HepG2 (cell line): ENCODE measurements around the gene BMF. TPM values are rescaled to one million over a fixed set of nuclear protein-coding genes. Genes with fewer than 3 reads are reported as not detected.

ENCODE experiments used
- ATAC-seq: fragments of 200-7000 bp; cut with Tn5 transposase; 3 replicates; pipeline ENCODE4 v1.9.1; 2020; ENCODE audit warnings: mild to moderate bottlenecking, moderate library complexity
- BruUV-seq: library from RNA; stranded (reverse); fragments of 400-500 nt; replicated peaks from 2 replicates; lab custom pipeline; 2021; lab: Mats Ljungman, UMichigan
- CTCF ChIA-PET: fragments of 300-600 bp; formaldehyde crosslinking; extraction: SDS; loops from one replicate; lab custom pipeline; 2021; ENCODE audit warnings: low total read pairs, inconsistent platforms, low intra/inter-chr PET ratio; lab: Yijun Ruan, JAX
- POLR2A ChIA-PET: fragments of 350-600 bp; sonication (Branson Sonifier 250); formaldehyde crosslinking; loops from one replicate; lab custom pipeline; 2020; ENCODE audit warnings: antibody characterized with exemption, inconsistent platforms; lab: Yijun Ruan, JAX
- DNase-seq: peaks from one replicate; pipeline ENCODE4 v3.0.0-alpha.2; 2015; ENCODE audit warnings: low spot score
- FAIRE-seq: peaks from 3 replicates; lab custom pipeline; 2011; peaks lifted over from hg19 to GRCh38; lab: Jason Lieb, UNC
- H2AFZ ChIP-seq: one replicate; pipeline ENCODE4 v1.6.1; 2011; ENCODE audit warnings: low read length, inconsistent platforms
- H3K27ac ChIP-seq: fragments of 300-600 bp; 3 replicates; pipeline ENCODE4 v1.8.0; 2011; ENCODE audit warnings: mixed run types, mild to moderate bottlenecking, mixed read lengths, low read length, inconsistent platforms; ENCODE audit not compliant: insufficient read depth; ENCODE audit errors: extremely low read length
- H3K27me3 ChIP-seq, 2 experiments: fragments of 200-600 bp in 1 of 2; 2 replicates in 1 of 2; 3 replicates in 1 of 2; pipeline versions ENCODE4 v1.6.0 to v1.8.0; 2011; ENCODE audit warnings: low read length in 2 of 2, mild to moderate bottlenecking in 2 of 2, moderate library complexity in 2 of 2, inconsistent platforms in 1 of 2; ENCODE audit not compliant: insufficient read depth in 2 of 2, control insufficient read depth in 1 of 2
- H3K36me3 ChIP-seq, 2 experiments: fragments of 200-600 bp in 1 of 2; replicated peaks in 1 of 2; 2 replicates in 1 of 2; 3 replicates in 1 of 2; pipeline versions ENCODE4 v1.5.1 to v1.8.0; 2011; ENCODE audit warnings: low read length in 2 of 2, inconsistent platforms in 1 of 2; ENCODE audit not compliant: insufficient read depth in 2 of 2, control insufficient read depth in 1 of 2
- H3K4me1 ChIP-seq: 2 replicates; pipeline ENCODE4 v1.5.1; 2012; ENCODE audit warnings: low read length, inconsistent platforms; ENCODE audit not compliant: insufficient read depth
- H3K4me2 ChIP-seq: 2 replicates; pipeline ENCODE4 v1.6.0; 2011; ENCODE audit warnings: low read depth, low read length, inconsistent platforms
- H3K4me3 ChIP-seq, 3 experiments: fragments of 200-600 bp in 1 of 3; sonication (generic), shearing (Covaris generic) in 1 of 3; replicated peaks in 1 of 3; 2 replicates each; pipeline ENCODE4 v1.5.1; 2011 to 2016; ENCODE audit warnings: low read length in 3 of 3, inconsistent platforms in 2 of 3, low read depth in 2 of 3, mild to moderate bottlenecking in 2 of 3, control low read depth in 1 of 3, mixed read lengths in 1 of 3; ENCODE audit not compliant: insufficient read depth in 1 of 3
- H3K79me2 ChIP-seq: one replicate; pipeline ENCODE4 v1.6.1; 2011; ENCODE audit warnings: low read length, inconsistent platforms; ENCODE audit not compliant: insufficient read depth
- H3K9ac ChIP-seq: 2 replicates; pipeline ENCODE4 v1.6.0; 2011; ENCODE audit warnings: mild to moderate bottlenecking, low read depth, low read length, inconsistent platforms; ENCODE audit not compliant: insufficient read depth
- H3K9me3 ChIP-seq: 2 replicates; pipeline ENCODE4 v1.5.1; 2012; ENCODE audit warnings: mild to moderate bottlenecking, low read length
- H4K20me1 ChIP-seq: 2 replicates; pipeline ENCODE4 v1.6.0; 2011; ENCODE audit warnings: inconsistent platforms, mild to moderate bottlenecking, low read length, moderate library complexity; ENCODE audit not compliant: insufficient read depth
- CCAR2 ChIP-seq: fragments of 200-400 bp; formaldehyde crosslinking; optimal IDR thresholded peaks from 2 replicates; pipeline ENCODE3; 2018; ENCODE audit warnings: low read depth, mild to moderate bottlenecking, low read length, moderate library complexity
- CEBPB ChIP-seq: IDR thresholded peaks from 2 replicates; pipeline ENCODE4 v1.6.1; 2011; ENCODE audit warnings: low read depth, low read length, improper control_type of control experiment, borderline replicate concordance
- FOXP1 ChIP-seq, 2 experiments: fragments of 450-650 bp in 1 of 2; IDR thresholded peaks; 2 replicates each; pipeline ENCODE4 v1.6.1; 2017 to 2018; ENCODE audit warnings: antibody characterized with exemption in 1 of 2
- KLF11 ChIP-seq: IDR thresholded peaks from 2 replicates; pipeline ENCODE4 v1.6.1; 2016; ENCODE audit warnings: missing compliant biosample characterization
- PHF21A ChIP-seq: sonication (generic); formaldehyde crosslinking; IDR thresholded peaks from 2 replicates; pipeline ENCODE4 v1.5.0; 2020; ENCODE audit warnings: mild to moderate bottlenecking, missing genetic modification reagents
- PRDM15 ChIP-seq: sonication (generic); formaldehyde crosslinking; IDR thresholded peaks from 2 replicates; pipeline ENCODE4 v1.4.0; 2020; ENCODE audit warnings: missing genetic modification reagents
- ZBTB34 ChIP-seq: sonication (generic); formaldehyde crosslinking; IDR thresholded peaks from 2 replicates; pipeline ENCODE4 v1.8.0; 2022; ENCODE audit warnings: mild to moderate bottlenecking, missing genetic modification reagents
- ZBTB39 ChIP-seq: sonication (generic); formaldehyde crosslinking; IDR thresholded peaks from 2 replicates; pipeline ENCODE4 v1.5.0; 2020; ENCODE audit warnings: missing genetic modification reagents
- ZNF124 ChIP-seq: sonication (generic); formaldehyde crosslinking; IDR thresholded peaks from 2 replicates; pipeline ENCODE4 v1.4.0; 2020; ENCODE audit warnings: missing genetic modification reagents
- ZNF335 ChIP-seq: sonication (generic); formaldehyde crosslinking; IDR thresholded peaks from 2 replicates; pipeline ENCODE4 v1.4.0; 2020; ENCODE audit warnings: missing genetic modification reagents
- ZNF33B ChIP-seq: sonication (generic); formaldehyde crosslinking; IDR thresholded peaks from 2 replicates; pipeline ENCODE4 v1.5.1; 2020; ENCODE audit warnings: mild to moderate bottlenecking, missing genetic modification reagents
- ZNF431 ChIP-seq: sonication (generic); formaldehyde crosslinking; IDR thresholded peaks from 2 replicates; pipeline ENCODE4 v1.9.0; 2022; ENCODE audit warnings: missing genetic modification reagents, low read depth, mild to moderate bottlenecking, borderline replicate concordance
- ZNF510 ChIP-seq: sonication (generic); formaldehyde crosslinking; IDR thresholded peaks from 2 replicates; pipeline ENCODE4 v1.4.0; 2020; ENCODE audit warnings: low read depth, mild to moderate bottlenecking, missing genetic modification reagents
- ZNF773 ChIP-seq: sonication (generic); formaldehyde crosslinking; IDR thresholded peaks from 2 replicates; pipeline ENCODE4 v1.4.0; 2020; ENCODE audit warnings: missing genetic modification reagents, borderline replicate concordance
- WGBS: methylation state at CpG from one replicate; pipeline ENCODE4 v1.1.6; 2017; ENCODE audit warnings: low lambda C conversion rate; 5-methylcytosine and 5-hydroxymethylcytosine counted together
- in situ Hi-C: cut with HindIII; loops from 2 replicates; pipeline ENCODE4 v1.10.0; 2017; ENCODE audit warnings: low pct_unique_long_range_greater_than_20kb; ENCODE audit not compliant: extremely low pct_ligation_motif_present
- intact Hi-C: fragments of 100-400 bp; cut with micrococcal nuclease; formaldehyde crosslinking; loops from one replicate; pipeline ENCODE4 v1.10.0; 2022; ENCODE audit not compliant: unreplicated experiment
- polyA plus RNA-seq, 8 experiments: library from polyadenylated mRNA; depleted of rRNA in 3 of 8; stranded (reverse) in 7 of 8; unstranded in 1 of 8; fragments of >200 nt; fragmentation: Illumina TruSeq in 4 of 8; extraction: Trizol in 4 of 8; gene quantifications; 2 replicates each; pipeline versions ENCODE4 v1.2.1 to v1.2.3, GENCODE V29; 2011 to 2016; ENCODE audit warnings: low read depth in 4 of 8, missing spikeins in 1 of 8, mixed read lengths in 1 of 8; ENCODE audit not compliant: insufficient read depth in 1 of 8
- total RNA-seq, 5 experiments: library from RNA; depleted of rRNA; stranded (reverse); fragments of >200 nt; fragmentation: Illumina TruSeq; extraction: Trizol; gene quantifications; 2 replicates each; pipeline ENCODE4 v1.2.3, GENCODE V29; 2016; ENCODE audit warnings: low read depth in 1 of 5

Gene BMF
- total and polyA plus RNA-seq, 2 of the 13 experiments (the other 11 are each of a cell fraction or from before 2014, with no cell fraction given), result 8.7 to 15.9 TPM

GRCh38 chr15:40110866-40111550 is 2.3 kb upstream of the BMF start (continued):
- TF ChIP-seq PRDM15 (CRISPR knock-in tag) (peak; percentile 95), ZNF510 (CRISPR knock-in tag) (no peak), CEBPB (no peak), FOXP1 (IDR thresholded peaks at IDR 0.05) (no peak), FOXP1 (CRISPR knock-in tag; IDR thresholded peaks at IDR 0.05) (no peak), ZNF124 (no peak), ZNF33B (no peak)

GRCh38 chr15:40108061-40108854 is 421 bp downstream of the BMF start:
- Histone ChIP-seq H3K27ac (peak overlapping the region; percentile 79), H3K4me2 (peak overlapping the region; percentile 90), H3K4me3 (peak overlapping the region; percentile 85 to 93 (median 86)), H3K79me2 (peaks cover 2% of the 10 kb centered on the region), H4K20me1 (no peaks in the 10 kb centered on the region), H2AFZ (no peak overlapping the region), H3K9me3 (no peaks in the 10 kb centered on the region), H3K9ac (peak overlapping the region; percentile 74), H3K4me1 (peaks cover 85% of the 10 kb centered on the region), H3K27me3 (no peaks in the 10 kb centered on the region), H3K36me3 (peaks cover 0 to 2% of the 10 kb centered on the region in 2 experiments; a peak in 1 of 5 replicates)
- DNase-seq (no peak), FAIRE-seq (no peak), ATAC-seq (no peak)
- CTCF ChIA-PET, result interaction anchor here (1.8 kb wide), 1 partner anchor 63 kb away, joined by 7 read pairs; no protein-coding TSS in a partner anchor
- under 1% methylated on average over 15 of the region's 47 CpGs for WGBS
- in situ Hi-C loops, result no loop called here
- no TSS peak for BruUV-seq
- intact Hi-C loops, result loop anchor here (2.0 to 10.0 kb wide), 5 partner anchors 15 to 167 kb away; partner anchors contain the start of gene BUB1B
- POLR2A ChIA-PET, result interaction anchor here (0.6 to 14.1 kb wide), 15 partner anchors 7 to 106 kb away, joined by 3 to 371 read pairs (median 15); partner anchors contain the start of genes BUB1B and SRP14
- TF ChIP-seq ZBTB39 (CRISPR knock-in tag) (no peak), CCAR2 (no peak), ZBTB34 (CRISPR knock-in tag) (no peak), PHF21A (CRISPR knock-in tag) (0 out of 2 replicates have a peak, but pooled peaks have one; percentile 7), ZNF773 (CRISPR knock-in tag) (0 out of 2 replicates have a peak, but pooled peaks have one; percentile 10), ZNF335 (CRISPR knock-in tag) (no peak), KLF11 (CRISPR knock-in tag) (no peak), ZNF431 (CRISPR knock-in tag) (no peak)
